ENCODE measurements around the gene GPATCH1.

The GPATCH1 gene

GRCh38 chr19:33098055-33098534 is 17.1 kb downstream of the GPATCH1 start:
- TF ChIP-seq CTCF (IDR thresholded peaks at IDR 0.05; ENCODE audit: control insufficient read depth, extremely low read depth, insufficient read depth), result no peak
- H3K4me3 ChIP-seq (ENCODE audit: low read depth, low read length), result no peak overlapping the region
- DNase-seq (ENCODE audit: low read depth), result no peak

GRCh38 chr19:33100894-33101644 is 20.1 kb downstream of the GPATCH1 start:
- H3K4me3 ChIP-seq (ENCODE audit: low read depth, low read length), result no peak overlapping the region
- TF ChIP-seq CTCF (IDR thresholded peaks at IDR 0.05; ENCODE audit: control insufficient read depth, extremely low read depth, insufficient read depth), result no peak
- no peak for DNase-seq (ENCODE audit: low read depth)

GRCh38 chr19:33102893-33103292 is 21.9 kb downstream of the GPATCH1 start:
- TF ChIP-seq CTCF (IDR thresholded peaks at IDR 0.05; ENCODE audit: control insufficient read depth, extremely low read depth, insufficient read depth), result no peak
- no peak overlapping the region for H3K4me3 ChIP-seq (ENCODE audit: low read depth, low read length)
- no peak for DNase-seq (ENCODE audit: low read depth)

- no peak for TF ChIP-seq CTCF (IDR thresholded peaks at IDR 0.05; ENCODE audit: control insufficient read depth, extremely low read depth, insufficient read depth)
- no peak overlapping the region for H3K4me3 ChIP-seq (ENCODE audit: low read depth, low read length)
- no peak for DNase-seq (ENCODE audit: low read depth)
Observed at GRCh38 chr19:33108161-33108560, 27.2 kb downstream of the GPATCH1 start.

GRCh38 chr19:33110137-33110910 is 29.3 kb downstream of the GPATCH1 start:
- no peak for DNase-seq (ENCODE audit: low read depth)
- TF ChIP-seq CTCF (IDR thresholded peaks at IDR 0.05; ENCODE audit: control insufficient read depth, extremely low read depth, insufficient read depth), result no peak
- no peak overlapping the region for H3K4me3 ChIP-seq (ENCODE audit: low read depth, low read length)

GRCh38 chr19:33111587-33111986 is 30.6 kb downstream of the GPATCH1 start:
- TF ChIP-seq CTCF (IDR thresholded peaks at IDR 0.05; ENCODE audit: control insufficient read depth, extremely low read depth, insufficient read depth), result no peak
- H3K4me3 ChIP-seq (ENCODE audit: low read depth, low read length), result no peak overlapping the region
- DNase-seq (ENCODE audit: low read depth), result no peak
